Uterus (tissue), 2 donors: ENCODE data around the gene KRTAP27-1.

Source experiments
- POLR2A ChIP-seq, 2 donors: fragments of 450-650 bp; IDR thresholded peaks; one replicate each; pipeline ENCODE4 v1.6.1; 2016; ENCODE audit warnings: antibody characterized with exemption in 2 of 2, mild to moderate bottlenecking in 1 of 2, moderate library complexity in 1 of 2
- TF ChIP-seq, protein P1 (sequence below), 4 experiments: fragments of 200-600 bp in 2 of 4; fragments of 450-650 bp in 2 of 4; sonication (generic) in 2 of 4; IDR thresholded peaks; one replicate each; pipeline ENCODE4 v1.5.1; 2016 to 2019; ENCODE audit warnings: antibody characterized with exemption in 4 of 4, mild to moderate bottlenecking in 2 of 4, moderate library complexity in 1 of 4

DNA sequence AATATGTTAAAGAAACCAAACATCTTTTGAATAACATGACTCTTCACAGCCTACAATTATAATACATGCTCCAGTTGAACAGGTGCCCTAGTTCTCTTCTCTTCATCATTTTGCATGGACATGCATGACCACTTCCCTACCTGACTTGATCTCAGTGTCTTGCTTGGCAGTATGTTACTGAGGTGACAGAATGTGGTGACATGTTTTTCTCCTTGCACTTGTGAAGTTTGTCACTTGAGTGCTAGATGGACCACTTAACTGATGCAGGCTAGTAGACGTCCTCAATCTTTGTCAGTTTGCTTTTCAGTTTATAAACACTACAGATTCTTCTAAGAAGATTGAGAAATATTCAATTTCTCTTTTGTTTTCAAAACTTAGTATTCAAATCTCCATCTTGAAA, 44.7 kb upstream of the KRTAP27-1 start:
- TF ChIP-seq POLR2A (IDR thresholded peaks at IDR 0.05), result no peak
- TF ChIP-seq, protein P1, sequence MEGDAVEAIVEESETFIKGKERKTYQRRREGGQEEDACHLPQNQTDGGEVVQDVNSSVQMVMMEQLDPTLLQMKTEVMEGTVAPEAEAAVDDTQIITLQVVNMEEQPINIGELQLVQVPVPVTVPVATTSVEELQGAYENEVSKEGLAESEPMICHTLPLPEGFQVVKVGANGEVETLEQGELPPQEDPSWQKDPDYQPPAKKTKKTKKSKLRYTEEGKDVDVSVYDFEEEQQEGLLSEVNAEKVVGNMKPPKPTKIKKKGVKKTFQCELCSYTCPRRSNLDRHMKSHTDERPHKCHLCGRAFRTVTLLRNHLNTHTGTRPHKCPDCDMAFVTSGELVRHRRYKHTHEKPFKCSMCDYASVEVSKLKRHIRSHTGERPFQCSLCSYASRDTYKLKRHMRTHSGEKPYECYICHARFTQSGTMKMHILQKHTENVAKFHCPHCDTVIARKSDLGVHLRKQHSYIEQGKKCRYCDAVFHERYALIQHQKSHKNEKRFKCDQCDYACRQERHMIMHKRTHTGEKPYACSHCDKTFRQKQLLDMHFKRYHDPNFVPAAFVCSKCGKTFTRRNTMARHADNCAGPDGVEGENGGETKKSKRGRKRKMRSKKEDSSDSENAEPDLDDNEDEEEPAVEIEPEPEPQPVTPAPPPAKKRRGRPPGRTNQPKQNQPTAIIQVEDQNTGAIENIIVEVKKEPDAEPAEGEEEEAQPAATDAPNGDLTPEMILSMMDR (IDR thresholded peaks at IDR 0.05), result no peak
